H1 (cell line): ENCODE data around the gene CAMK2B. TPM values are rescaled to one million over a fixed set of nuclear protein-coding genes. Genes with fewer than 3 reads are reported as not detected.

ENCODE experiments used
- CTCF ChIA-PET: fragments of 300-600 bp; sonication (Branson Sonifier 250); formaldehyde crosslinking; loops from one replicate; lab custom pipeline; 2021; ENCODE audit not compliant: partially characterized antibody; lab: Charles Lee
- POLR2A ChIA-PET: fragments of 300-600 bp; sonication (Branson Sonifier 250); formaldehyde crosslinking; loops from one replicate; lab custom pipeline; 2021; ENCODE audit warnings: inconsistent platforms; ENCODE audit not compliant: partially characterized antibody; lab: Charles Lee
- DNase-seq, 2 experiments: peaks; one replicate each; pipeline versions ENCODE4 v3.0.0 to v3.0.0-alpha.2; 2010 to 2022; ENCODE audit warnings: low spot score in 2 of 2, low read depth in 1 of 2, mixed read lengths in 1 of 2
- FAIRE-seq: peaks from 2 replicates; lab custom pipeline; 2011; peaks lifted over from hg19 to GRCh38; lab: Jason Lieb, UNC
- H2AFZ ChIP-seq: 2 replicates; pipeline ENCODE4 v1.8.1; 2012; ENCODE audit warnings: low read length, inconsistent platforms
- H2AK5ac ChIP-seq: 2 replicates; pipeline ENCODE4 v1.6.1; 2013; ENCODE audit warnings: low read depth, low read length
- H2BK120ac ChIP-seq: replicated peaks from 2 replicates; pipeline ENCODE3; 2013; ENCODE audit warnings: low read depth, low read length, inconsistent platforms
- H2BK12ac ChIP-seq: 2 replicates; pipeline ENCODE4 v1.6.1; 2013; ENCODE audit warnings: low read depth, low read length
- H2BK15ac ChIP-seq: 2 replicates; pipeline ENCODE4 v1.6.1; 2013; ENCODE audit warnings: low read length
- H2BK20ac ChIP-seq: 2 replicates; pipeline ENCODE4 v1.6.1; 2013; ENCODE audit warnings: low read length
- H2BK5ac ChIP-seq: 2 replicates; pipeline ENCODE4 v1.6.1; 2013; ENCODE audit warnings: low read depth, low read length
- H3K14ac ChIP-seq: 2 replicates; pipeline ENCODE4 v1.6.1; 2013; ENCODE audit warnings: inconsistent platforms; ENCODE audit not compliant: insufficient read length
- H3K18ac ChIP-seq: 2 replicates; pipeline ENCODE4 v1.6.1; 2013; ENCODE audit warnings: low read length; ENCODE audit errors: extremely low read depth
- H3K23ac ChIP-seq: 2 replicates; pipeline ENCODE4 v1.6.1; 2013; ENCODE audit warnings: inconsistent platforms; ENCODE audit not compliant: insufficient read length
- H3K23me2 ChIP-seq: 2 replicates; pipeline ENCODE4 v1.6.1; 2013; ENCODE audit warnings: low read depth, low read length
- H3K27ac ChIP-seq: 2 replicates; pipeline ENCODE4 v1.6.1; 2011; ENCODE audit warnings: low read depth, low read length, inconsistent platforms
- H3K27me3 ChIP-seq, 4 experiments: replicated peaks in 1 of 4; 1 replicate in 1 of 4; 2 replicates in 3 of 4; pipeline versions ENCODE4 v1.6.1 to v1.8.1; 2011 to 2013; ENCODE audit warnings: low read length in 3 of 4, mild to moderate bottlenecking in 3 of 4, inconsistent platforms in 2 of 4, mixed read lengths in 2 of 4, moderate library complexity in 1 of 4; ENCODE audit not compliant: control insufficient read depth in 3 of 4, insufficient read depth in 3 of 4; ENCODE audit errors: extremely low read depth in 1 of 4
- H3K36me3 ChIP-seq, 4 experiments: 2 replicates each; pipeline versions ENCODE4 v1.6.1 to v1.8.1; 2011 to 2013; ENCODE audit warnings: mild to moderate bottlenecking in 4 of 4, low read length in 3 of 4, moderate library complexity in 2 of 4, control low read depth in 1 of 4, inconsistent platforms in 1 of 4; ENCODE audit not compliant: insufficient read depth in 4 of 4, control insufficient read depth in 2 of 4
- H3K4ac ChIP-seq: replicated peaks from 2 replicates; pipeline ENCODE3; 2013; ENCODE audit warnings: low read length, low read depth, mixed read lengths, inconsistent platforms; ENCODE audit not compliant: insufficient read length
- H3K4me1 ChIP-seq, 4 experiments: replicated peaks in 1 of 4; 1 replicate in 1 of 4; 2 replicates in 3 of 4; pipeline versions ENCODE4 v1.6.1 to v1.8.1; 2011 to 2013; ENCODE audit warnings: low read length in 3 of 4, inconsistent platforms in 2 of 4, mixed read lengths in 1 of 4; ENCODE audit not compliant: insufficient read depth in 4 of 4, control insufficient read depth in 3 of 4
- H3K4me2 ChIP-seq, 2 experiments: 2 replicates each; pipeline versions ENCODE4 v1.6.1 to v1.8.1; 2011 to 2013; ENCODE audit warnings: low read depth in 2 of 2, low read length in 2 of 2, control low read depth in 1 of 2, inconsistent platforms in 1 of 2, mild to moderate bottlenecking in 1 of 2; ENCODE audit not compliant: insufficient read depth in 1 of 2
- H3K4me3 ChIP-seq, 4 experiments: fragments of 200-600, 300-600 bp in 1 of 4; sonication (generic), shearing (Covaris generic), sonication (Bioruptor Twin) in 1 of 4; 2 replicates each; pipeline versions ENCODE4 v1.5.1 to v1.8.1; 2011 to 2016; ENCODE audit warnings: low read length in 4 of 4, low read depth in 3 of 4, control low read depth in 2 of 4, inconsistent platforms in 2 of 4, mild to moderate bottlenecking in 2 of 4, mixed read lengths in 1 of 4, moderate library complexity in 1 of 4; ENCODE audit not compliant: insufficient read depth in 2 of 4; ENCODE audit errors: extremely low read depth in 1 of 4
- H3K56ac ChIP-seq: replicated peaks from 2 replicates; pipeline ENCODE3; 2013; ENCODE audit warnings: low read depth, mild to moderate bottlenecking, mixed read lengths, low read length, inconsistent platforms; ENCODE audit not compliant: insufficient read length
- H3K79me1 ChIP-seq: 2 replicates; pipeline ENCODE4 v1.6.1; 2013; ENCODE audit warnings: low read depth, low read length, control low read depth
- H3K79me2 ChIP-seq, 2 experiments: 2 replicates each; pipeline versions ENCODE4 v1.6.1 to v1.8.1; 2012 to 2013; ENCODE audit warnings: low read length in 2 of 2, mild to moderate bottlenecking in 2 of 2, inconsistent platforms in 1 of 2; ENCODE audit not compliant: insufficient read depth in 2 of 2, control insufficient read depth in 1 of 2
- H3K9ac ChIP-seq, 4 experiments: replicated peaks in 1 of 4; 1 replicate in 1 of 4; 2 replicates in 3 of 4; pipeline versions ENCODE4 v1.6.1 to v1.8.1; 2011 to 2013; ENCODE audit warnings: low read depth in 3 of 4, low read length in 3 of 4, control low read depth in 2 of 4, mild to moderate bottlenecking in 2 of 4, moderate library complexity in 2 of 4, inconsistent platforms in 1 of 4; ENCODE audit errors: extremely low read depth in 1 of 4
- H3K9me3 ChIP-seq, 2 experiments: 2 replicates each; pipeline versions ENCODE4 v1.6.1 to v1.8.1; 2012 to 2013; ENCODE audit warnings: mild to moderate bottlenecking in 2 of 2, moderate library complexity in 2 of 2, control low read depth in 1 of 2, inconsistent platforms in 1 of 2, low read depth in 1 of 2, low read length in 1 of 2, mixed read lengths in 1 of 2; ENCODE audit not compliant: insufficient read depth in 2 of 2
- H4K20me1 ChIP-seq, 2 experiments: replicated peaks in 1 of 2; 2 replicates each; pipeline versions ENCODE3 to v1.8.1; 2011 to 2013; ENCODE audit warnings: inconsistent platforms in 2 of 2, low read length in 2 of 2, mild to moderate bottlenecking in 1 of 2; ENCODE audit not compliant: insufficient read depth in 2 of 2, control insufficient read depth in 1 of 2
- H4K5ac ChIP-seq: 2 replicates; pipeline ENCODE4 v1.6.1; 2013; ENCODE audit warnings: low read length, low read depth, mixed read lengths, inconsistent platforms; ENCODE audit not compliant: insufficient read length
- H4K8ac ChIP-seq: 2 replicates; pipeline ENCODE4 v1.8.0; 2013; ENCODE audit warnings: mild to moderate bottlenecking, moderate library complexity, low read length, inconsistent platforms; ENCODE audit not compliant: insufficient read depth; ENCODE audit errors: extremely low read depth
- H4K91ac ChIP-seq: replicated peaks from 2 replicates; pipeline ENCODE3; 2013; ENCODE audit warnings: low read length, mixed read lengths, inconsistent platforms; ENCODE audit not compliant: insufficient read length
- CHD1 ChIP-seq: IDR thresholded peaks from 2 replicates; pipeline ENCODE4 v1.6.1; 2012; ENCODE audit warnings: low read depth, low read length, improper control_type of control experiment
- EP300 ChIP-seq, 2 experiments: IDR thresholded peaks; 1 replicate in 1 of 2; 2 replicates in 1 of 2; pipeline ENCODE4 v1.6.1; 2011 to 2012; ENCODE audit warnings: low read depth in 2 of 2, low read length in 2 of 2, mild to moderate bottlenecking in 2 of 2, borderline replicate concordance in 1 of 2, inconsistent platforms in 1 of 2, moderate library complexity in 1 of 2
- JUN ChIP-seq: IDR thresholded peaks from 2 replicates; pipeline ENCODE4 v1.6.1; 2011; ENCODE audit warnings: low read depth, mild to moderate bottlenecking, improper control_type of control experiment, low read length
- NRF1 ChIP-seq: IDR thresholded peaks from 2 replicates; pipeline ENCODE4 v1.6.1; 2011; ENCODE audit warnings: mild to moderate bottlenecking, low read depth, low read length, improper control_type of control experiment
- PHF8 ChIP-seq: fragments of 200-600 bp; sonication (generic); conservative IDR thresholded peaks from 2 replicates; pipeline ENCODE4 v1.7.1; 2012; ENCODE audit warnings: low read depth, mild to moderate bottlenecking, inconsistent platforms, low read length, moderate library complexity
- POLR2AphosphoS5 ChIP-seq: IDR thresholded peaks from 2 replicates; pipeline ENCODE4 v1.6.1; 2011; ENCODE audit warnings: low read depth, low read length
- RAD21 ChIP-seq, 2 experiments: IDR thresholded peaks in 1 of 2; conservative IDR thresholded peaks in 1 of 2; 2 replicates each; pipeline ENCODE4 v1.6.1; 2011; ENCODE audit warnings: low read depth in 2 of 2, low read length in 2 of 2, improper control_type of control experiment in 1 of 2, inconsistent platforms in 1 of 2, mild to moderate bottlenecking in 1 of 2, moderate library complexity in 1 of 2
- RBBP5 ChIP-seq: IDR thresholded peaks from 2 replicates; pipeline ENCODE4 v1.7.1; 2012; ENCODE audit warnings: low read depth, mild to moderate bottlenecking, inconsistent platforms, low read length, moderate library complexity, borderline replicate concordance
- TAF7 ChIP-seq: optimal IDR thresholded peaks from 2 replicates; pipeline ENCODE3; 2011; ENCODE audit warnings: low read depth, mild to moderate bottlenecking, inconsistent platforms, low read length, moderate library complexity, borderline replicate concordance
- WGBS, 2 experiments: shearing (Covaris generic) in 1 of 2; methylation state at CpG; one replicate each; pipeline versions ENCODE4 v1.1.6 to v1.1.7; 2013 to 2015; ENCODE audit warnings: low lambda C conversion rate in 2 of 2, mixed read lengths in 2 of 2, inconsistent platforms in 1 of 2, low coverage in 1 of 2, missing lambda C conversion rate in 1 of 2; ENCODE audit not compliant: insufficient replicate concordance in 2 of 2, insufficient coverage in 1 of 2, insufficient read length in 1 of 2; ENCODE audit errors: extremely low coverage in 1 of 2, missing lambda C conversion rate in 1 of 2; 5-methylcytosine and 5-hydroxymethylcytosine counted together
- polyA plus RNA-seq, 7 experiments: library from polyadenylated mRNA; depleted of rRNA in 3 of 7; stranded (reverse) in 5 of 7; unstranded in 2 of 7; fragments of >200 nt in 5 of 7; fragments of 200-250 nt in 2 of 7; gene quantifications; 1 replicate in 5 of 7; 2 replicates in 1 of 7; 4 replicates in 1 of 7; pipeline versions ENCODE4 v1.2.1 to v1.2.3, GENCODE V29; 2011 to 2013; ENCODE audit warnings: missing spikeins in 2 of 7, mixed read lengths in 2 of 7
- total RNA-seq: library from RNA; stranded (reverse); fragmentation: NEBNext Ultra II Directional; extraction: Animal tissue kit (Norgen Biotek cat#: 25700); gene quantifications from 2 replicates; pipeline ENCODE4 v1.2.1, GENCODE V29; 2021
- TF ChIP-seq, protein P1 (sequence below): IDR thresholded peaks from 2 replicates; pipeline ENCODE4 v1.6.1; 2012; ENCODE audit warnings: inconsistent platforms
- TF ChIP-seq, protein P2 (sequence below): IDR thresholded peaks from 2 replicates; pipeline ENCODE4 v1.6.1; 2012; ENCODE audit warnings: low read length, inconsistent platforms

Gene CAMK2B
- total and polyA plus RNA-seq, 2 of the 8 experiments (the other 6 are each of a cell fraction or from before 2014, with no cell fraction given): 0.05 to 0.15 TPM

GRCh38 chr7:44215531-44215930, 109.9 kb downstream of the CAMK2B start:
- Histone ChIP-seq H3K79me2 (no peaks in the 10 kb centered on the region), H3K27ac (no peak overlapping the region), H3K23me2 (no peaks in the 10 kb centered on the region), H3K27me3 (no peaks in the 10 kb centered on the region), H4K5ac (no peak overlapping the region), H3K56ac (no peak overlapping the region), H3K18ac (no peak overlapping the region), H2BK120ac (no peak overlapping the region), H4K8ac (no peak overlapping the region), H3K4ac (no peak overlapping the region), H3K14ac (no peak overlapping the region), H3K36me3 (peaks cover 9 to 21% (median 10%) of the 10 kb centered on the region in 4 experiments), H3K4me1 (peaks cover 0 to 23% (median 16%) of the 10 kb centered on the region in 4 experiments; a peak in 6 of 7 replicates), H4K20me1 (peaks cover 0 to 5% of the 10 kb centered on the region in 2 experiments), H4K91ac (no peak overlapping the region), H3K4me3 (no peak overlapping the region), H3K4me2 (no peak overlapping the region), H3K79me1 (no peaks in the 10 kb centered on the region), H3K9me3 (no peaks in the 10 kb centered on the region; a peak in 1 of 4 replicates), H2BK15ac (no peak overlapping the region), H3K9ac (no peak overlapping the region), H2BK20ac (no peak overlapping the region), H2BK12ac (no peak overlapping the region), H2AK5ac (no peak overlapping the region), H2AFZ (no peak overlapping the region), H2BK5ac (no peak overlapping the region), H3K23ac (no peak overlapping the region)
- WGBS, 2 experiments: 82% methylated on average over 7 of the region's 7 CpGs; no CpG with 5 or more reads in 1 of the 2 experiments
- ChIA-PET POLR2A (interaction anchor here (1.2 to 1.6 kb wide), 4 partner anchors 8 to 275 kb away, joined by 4 to 6 read pairs (median 5); partner anchors contain the start of genes NUDCD3 and PGAM2), CTCF (interaction anchor here (1.2 to 6.0 kb wide), 9 partner anchors 9 to 114 kb away, joined by 3 to 35 read pairs (median 5); no protein-coding TSS in a partner anchor)
- no peak for FAIRE-seq
- DNase-seq: no peak
- TF ChIP-seq, protein P1, sequence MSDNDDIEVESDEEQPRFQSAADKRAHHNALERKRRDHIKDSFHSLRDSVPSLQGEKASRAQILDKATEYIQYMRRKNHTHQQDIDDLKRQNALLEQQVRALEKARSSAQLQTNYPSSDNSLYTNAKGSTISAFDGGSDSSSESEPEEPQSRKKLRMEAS: no peak
- TF ChIP-seq TAF7: no peak
- TF ChIP-seq RAD21 (IDR thresholded peaks at IDR 0.05 in 1 of 2, conservative IDR thresholded peaks at IDR 0.05 in 1 of 2; ENCODE audit: low read depth in 2 of 2, low read length in 2 of 2): no peak
- no peak for TF ChIP-seq JUN
- TF ChIP-seq, protein P2, sequence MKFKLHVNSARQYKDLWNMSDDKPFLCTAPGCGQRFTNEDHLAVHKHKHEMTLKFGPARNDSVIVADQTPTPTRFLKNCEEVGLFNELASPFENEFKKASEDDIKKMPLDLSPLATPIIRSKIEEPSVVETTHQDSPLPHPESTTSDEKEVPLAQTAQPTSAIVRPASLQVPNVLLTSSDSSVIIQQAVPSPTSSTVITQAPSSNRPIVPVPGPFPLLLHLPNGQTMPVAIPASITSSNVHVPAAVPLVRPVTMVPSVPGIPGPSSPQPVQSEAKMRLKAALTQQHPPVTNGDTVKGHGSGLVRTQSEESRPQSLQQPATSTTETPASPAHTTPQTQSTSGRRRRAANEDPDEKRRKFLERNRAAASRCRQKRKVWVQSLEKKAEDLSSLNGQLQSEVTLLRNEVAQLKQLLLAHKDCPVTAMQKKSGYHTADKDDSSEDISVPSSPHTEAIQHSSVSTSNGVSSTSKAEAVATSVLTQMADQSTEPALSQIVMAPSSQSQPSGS: no peak
- no peak for TF ChIP-seq NRF1
- no peak for TF ChIP-seq PHF8
- TF ChIP-seq EP300 (IDR thresholded peaks at IDR 0.05; ENCODE audit: borderline replicate concordance in 1 of 2, low read depth in 2 of 2, low read length in 2 of 2): no peak
- TF ChIP-seq RBBP5: no peak
- no peak for TF ChIP-seq POLR2AphosphoS5
- no peak for TF ChIP-seq CHD1
